ENCODE results near the gene HSH2D.

Gene HSH2D

GRCh38 chr19:16197622-16198369, 54.3 kb downstream of the HSH2D start, which contains the start of gene AP1M1:
Gene AP1M1 (plus strand): TSS chr19:16197911. CDS start chr19:16198027, 116 bp downstream.
- H3K27ac Mint-ChIP-seq = peak within 1 kb of the TSS; percentile 95 to 96 (median 96)
- peaks cover 34% of the 10 kb centered on the region for H3K4me1 Mint-ChIP-seq
- H3K9me3 Mint-ChIP-seq = no peaks in the 10 kb centered on the region
- peak within 1 kb of the TSS; percentile 89 to 94 (median 91) for H3K4me3 Mint-ChIP-seq
- no peak for TF ChIP-seq CTCF (IDR thresholded peaks at IDR 0.05; ENCODE audit: unreplicated experiment in 3 of 3)
- H3K36me3 Mint-ChIP-seq (ENCODE audit: low read depth) = peaks cover 16% of the 10 kb centered on the region
- no peaks in the 10 kb centered on the region for H3K27me3 Mint-ChIP-seq (ENCODE audit: low read depth)

GRCh38 chr19:16198370-16198651, 54.8 kb downstream of the HSH2D start:
- Mint-ChIP-seq H3K9me3 (no peaks in the 10 kb centered on the region), H3K36me3 (ENCODE audit: low read depth) (peaks cover 21% of the 10 kb centered on the region)

GRCh38 chr19:16199275-16199932, 55.9 kb downstream of the HSH2D start:
- Mint-ChIP-seq H3K4me3 (peak overlapping the region; percentile 73 to 86 (median 85)), H3K4me1 (peaks cover 34% of the 10 kb centered on the region), H3K9me3 (no peaks in the 10 kb centered on the region)

More at GRCh38 chr19:16198370-16198651, 54.8 kb downstream of the HSH2D start:
- no peaks in the 10 kb centered on the region for H3K27me3 Mint-ChIP-seq (ENCODE audit: low read depth)
- peak overlapping the region; percentile 73 to 86 (median 85) for H3K4me3 Mint-ChIP-seq
- peak overlapping the region in 2 of 3 experiments; percentile 61 to 92 for H3K27ac Mint-ChIP-seq
- no peak for TF ChIP-seq CTCF (IDR thresholded peaks at IDR 0.05; ENCODE audit: unreplicated experiment in 3 of 3)
- H3K4me1 Mint-ChIP-seq = peaks cover 34% of the 10 kb centered on the region

GRCh38 chr19:16200038-16201010, 56.8 kb downstream of the HSH2D start:
- Mint-ChIP-seq H3K4me3 (peak overlapping the region; percentile 69 to 83 (median 70)), H3K4me1 (peaks cover 34% of the 10 kb centered on the region), H3K9me3 (no peaks in the 10 kb centered on the region), H3K27ac (peak overlapping the region in 2 of 3 experiments; percentile 23 to 75), H3K36me3 (ENCODE audit: low read depth) (peaks cover 25% of the 10 kb centered on the region), H3K27me3 (ENCODE audit: low read depth) (no peaks in the 10 kb centered on the region)
- TF ChIP-seq CTCF (IDR thresholded peaks at IDR 0.05; ENCODE audit: unreplicated experiment in 3 of 3) = no peak

More at GRCh38 chr19:16199275-16199932, 55.9 kb downstream of the HSH2D start:
- Mint-ChIP-seq H3K27me3 (ENCODE audit: low read depth) (no peaks in the 10 kb centered on the region), H3K36me3 (ENCODE audit: low read depth) (peaks cover 25% of the 10 kb centered on the region), H3K27ac (no peak overlapping the region)
- TF ChIP-seq CTCF (IDR thresholded peaks at IDR 0.05; ENCODE audit: unreplicated experiment in 3 of 3) = no peak

- no peak for TF ChIP-seq CTCF (IDR thresholded peaks at IDR 0.05; ENCODE audit: unreplicated experiment in 3 of 3)
- Mint-ChIP-seq H3K9me3 (no peaks in the 10 kb centered on the region), H3K4me3 (peak overlapping the region; percentile 69 to 83 (median 70)), H3K36me3 (ENCODE audit: low read depth) (peaks cover 25% of the 10 kb centered on the region), H3K27me3 (ENCODE audit: low read depth) (no peaks in the 10 kb centered on the region), H3K4me1 (peaks cover 34% of the 10 kb centered on the region), H3K27ac (peak overlapping the region in 2 of 3 experiments; percentile 23 to 75)
These were observed 57.5 kb downstream of the HSH2D start for GRCh38 chr19:16201011-16201391.

Measured in nephron (organoid).